Thyroid gland (tissue), 4 donors: Measurements from ENCODE around the gene MGMT.

Experiments
- POLR2A ChIP-seq, 2 donors: fragments of 450-650 bp; IDR thresholded peaks; one replicate each; pipeline ENCODE4 v1.6.1; 2017; ENCODE audit warnings: antibody characterized with exemption in 2 of 2, mild to moderate bottlenecking in 2 of 2, moderate library complexity in 1 of 2
- TF ChIP-seq, protein P1 (sequence below), 6 experiments: fragments of 200-600 bp in 3 of 6; fragments of 450-650 bp in 3 of 6; sonication (generic) in 3 of 6; IDR thresholded peaks; one replicate each; pipeline ENCODE4 v1.5.1; 2016 to 2019; ENCODE audit warnings: antibody characterized with exemption in 6 of 6, mild to moderate bottlenecking in 2 of 6, inconsistent platforms in 1 of 6, moderate library complexity in 1 of 6

DNA sequence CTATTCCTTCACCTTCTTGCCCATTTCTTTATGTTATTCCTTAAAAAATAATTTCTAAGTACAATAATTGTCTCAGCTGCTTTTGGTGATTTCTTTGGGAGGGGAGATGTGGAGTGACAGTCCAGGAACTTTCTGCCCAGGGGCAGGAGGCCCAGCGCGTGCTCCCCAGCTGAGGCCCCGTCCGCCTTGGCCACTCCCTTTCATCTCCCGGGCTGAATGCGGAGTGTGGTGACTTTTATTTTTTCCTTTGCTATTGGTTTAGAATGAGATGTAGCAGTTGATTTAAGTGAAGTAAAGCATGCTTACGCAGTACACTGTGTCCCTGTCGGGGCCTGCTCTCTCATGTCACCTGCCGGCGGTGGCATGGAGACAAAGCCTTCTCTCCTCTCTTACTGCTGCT, 141.6 kb downstream of the MGMT start:
- TF ChIP-seq, protein P1, sequence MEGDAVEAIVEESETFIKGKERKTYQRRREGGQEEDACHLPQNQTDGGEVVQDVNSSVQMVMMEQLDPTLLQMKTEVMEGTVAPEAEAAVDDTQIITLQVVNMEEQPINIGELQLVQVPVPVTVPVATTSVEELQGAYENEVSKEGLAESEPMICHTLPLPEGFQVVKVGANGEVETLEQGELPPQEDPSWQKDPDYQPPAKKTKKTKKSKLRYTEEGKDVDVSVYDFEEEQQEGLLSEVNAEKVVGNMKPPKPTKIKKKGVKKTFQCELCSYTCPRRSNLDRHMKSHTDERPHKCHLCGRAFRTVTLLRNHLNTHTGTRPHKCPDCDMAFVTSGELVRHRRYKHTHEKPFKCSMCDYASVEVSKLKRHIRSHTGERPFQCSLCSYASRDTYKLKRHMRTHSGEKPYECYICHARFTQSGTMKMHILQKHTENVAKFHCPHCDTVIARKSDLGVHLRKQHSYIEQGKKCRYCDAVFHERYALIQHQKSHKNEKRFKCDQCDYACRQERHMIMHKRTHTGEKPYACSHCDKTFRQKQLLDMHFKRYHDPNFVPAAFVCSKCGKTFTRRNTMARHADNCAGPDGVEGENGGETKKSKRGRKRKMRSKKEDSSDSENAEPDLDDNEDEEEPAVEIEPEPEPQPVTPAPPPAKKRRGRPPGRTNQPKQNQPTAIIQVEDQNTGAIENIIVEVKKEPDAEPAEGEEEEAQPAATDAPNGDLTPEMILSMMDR (IDR thresholded peaks at IDR 0.05), result no peak
- TF ChIP-seq POLR2A (IDR thresholded peaks at IDR 0.05), result no peak
